HepG2 (cell line): ENCODE measurements around the gene BRCA1. TPM values are rescaled to one million over a fixed set of nuclear protein-coding genes. Genes with fewer than 3 reads are reported as not detected.

Experiments
- ARNT ChIP-seq: fragments of 450-650 bp; IDR thresholded peaks from 2 replicates; pipeline ENCODE4 v1.6.1; 2017
- CREB1 ChIP-seq, 2 experiments: fragments of 450-650 bp in 1 of 2; IDR thresholded peaks; 2 replicates each; pipeline ENCODE4 v1.6.1; 2016 to 2017; ENCODE audit warnings: control low read depth in 1 of 2, mild to moderate bottlenecking in 1 of 2, missing compliant biosample characterization in 1 of 2, missing genetic modification characterization in 1 of 2
- HDAC1 ChIP-seq: sonication (generic); formaldehyde crosslinking; IDR thresholded peaks from 2 replicates; pipeline ENCODE4 v1.5.1; 2020; ENCODE audit warnings: mild to moderate bottlenecking, missing genetic modification reagents
- KAT2B ChIP-seq: fragments of 150-350 bp; IDR thresholded peaks from 2 replicates; pipeline ENCODE4 v1.6.1; 2014; ENCODE audit warnings: low read depth, low read length, borderline replicate concordance
- KDM6A ChIP-seq: IDR thresholded peaks from 2 replicates; pipeline ENCODE4 v1.6.1; 2016; ENCODE audit warnings: low read depth
- KLF9 ChIP-seq: IDR thresholded peaks from 2 replicates; pipeline ENCODE4 v1.6.1; 2016; ENCODE audit warnings: low read depth
- LCORL ChIP-seq, 2 experiments: fragments of 450-650 bp in 1 of 2; sonication (generic) in 1 of 2; formaldehyde crosslinking in 1 of 2; IDR thresholded peaks; 2 replicates each; pipeline versions ENCODE4 v1.5.0 to v1.6.1; 2017 to 2020; ENCODE audit warnings: antibody characterized with exemption in 1 of 2, missing genetic modification reagents in 1 of 2
- MED8 ChIP-seq: sonication (generic); formaldehyde crosslinking; IDR thresholded peaks from 2 replicates; pipeline ENCODE4 v1.8.1; 2023; ENCODE audit warnings: mild to moderate bottlenecking, missing genetic modification reagents; ENCODE audit not compliant: insufficient replicate concordance
- PHF5A ChIP-seq: IDR thresholded peaks from one replicate; pipeline ENCODE4 v1.6.1; 2018; ENCODE audit warnings: low read depth, missing genetic modification reagents; ENCODE audit not compliant: unreplicated experiment
- PPARG ChIP-seq: conservative IDR thresholded peaks from 2 replicates; pipeline ENCODE4 v1.6.1; 2016; ENCODE audit warnings: missing biosample characterization, missing genetic modification reagents
- RAD51 ChIP-seq: fragments of 450-650 bp; IDR thresholded peaks from 2 replicates; pipeline ENCODE4 v1.6.1; 2016; ENCODE audit warnings: borderline replicate concordance
- RBM22 ChIP-seq: fragments of 200-400 bp; formaldehyde crosslinking; optimal IDR thresholded peaks from 2 replicates; pipeline ENCODE3; 2017; ENCODE audit warnings: mild to moderate bottlenecking, low read length, moderate library complexity
- SETDB1 ChIP-seq: sonication (generic); formaldehyde crosslinking; IDR thresholded peaks from 2 replicates; pipeline ENCODE4 v1.5.1; 2020; ENCODE audit warnings: missing genetic modification reagents, mild to moderate bottlenecking, borderline replicate concordance
- ZBED4 ChIP-seq: sonication (generic); formaldehyde crosslinking; IDR thresholded peaks from 2 replicates; pipeline ENCODE4 v1.4.0; 2020; ENCODE audit warnings: missing genetic modification reagents, borderline replicate concordance
- ZBTB39 ChIP-seq: sonication (generic); formaldehyde crosslinking; IDR thresholded peaks from 2 replicates; pipeline ENCODE4 v1.5.0; 2020; ENCODE audit warnings: missing genetic modification reagents
- ZBTB7B ChIP-seq: sonication (generic); formaldehyde crosslinking; IDR thresholded peaks from 2 replicates; pipeline ENCODE4 v1.4.0; 2020; ENCODE audit warnings: missing genetic modification reagents
- ZFP62 ChIP-seq: sonication (generic); formaldehyde crosslinking; IDR thresholded peaks from 2 replicates; pipeline ENCODE4 v1.4.0; 2020; ENCODE audit warnings: missing genetic modification reagents
- ZNF136 ChIP-seq: sonication (generic); formaldehyde crosslinking; IDR thresholded peaks from 2 replicates; pipeline ENCODE4 v1.8.1; 2022; ENCODE audit warnings: low read depth, mild to moderate bottlenecking, moderate library complexity, missing genetic modification reagents
- ZNF253 ChIP-seq: sonication (generic); formaldehyde crosslinking; IDR thresholded peaks from 2 replicates; pipeline ENCODE4 v1.8.0; 2022; ENCODE audit warnings: mild to moderate bottlenecking, missing genetic modification reagents, borderline replicate concordance
- ZNF557 ChIP-seq: sonication (generic); formaldehyde crosslinking; IDR thresholded peaks from 2 replicates; pipeline ENCODE4 v1.4.0; 2020; ENCODE audit warnings: missing genetic modification reagents
- ZNF570 ChIP-seq: sonication (generic); formaldehyde crosslinking; IDR thresholded peaks from 2 replicates; pipeline ENCODE4 v1.4.0; 2020; ENCODE audit warnings: mild to moderate bottlenecking, missing genetic modification reagents, borderline replicate concordance
- ZNF724P ChIP-seq: sonication (generic); formaldehyde crosslinking; IDR thresholded peaks from 2 replicates; pipeline ENCODE4 v1.8.0; 2022; ENCODE audit warnings: missing genetic modification reagents, borderline replicate concordance
- ZNF740 ChIP-seq: sonication (generic); formaldehyde crosslinking; IDR thresholded peaks from 2 replicates; pipeline ENCODE4 v1.4.0; 2020; ENCODE audit warnings: missing genetic modification reagents
- ZSCAN25 ChIP-seq: sonication (generic); formaldehyde crosslinking; IDR thresholded peaks from 2 replicates; pipeline ENCODE4 v1.8.0; 2022; ENCODE audit warnings: mild to moderate bottlenecking, missing genetic modification reagents
- polyA plus RNA-seq, 8 experiments: library from polyadenylated mRNA; depleted of rRNA in 3 of 8; stranded (reverse) in 7 of 8; unstranded in 1 of 8; fragments of >200 nt; fragmentation: Illumina TruSeq in 4 of 8; extraction: Trizol in 4 of 8; gene quantifications; 2 replicates each; pipeline versions ENCODE4 v1.2.1 to v1.2.3, GENCODE V29; 2011 to 2016; ENCODE audit warnings: low read depth in 4 of 8, missing spikeins in 1 of 8, mixed read lengths in 1 of 8; ENCODE audit not compliant: insufficient read depth in 1 of 8
- total RNA-seq, 5 experiments: library from RNA; depleted of rRNA; stranded (reverse); fragments of >200 nt; fragmentation: Illumina TruSeq; extraction: Trizol; gene quantifications; 2 replicates each; pipeline ENCODE4 v1.2.3, GENCODE V29; 2016; ENCODE audit warnings: low read depth in 1 of 5
- TF ChIP-seq, protein P1 (sequence below): IDR thresholded peaks from 2 replicates; pipeline ENCODE4 v1.6.1; 2016; ENCODE audit warnings: missing genetic modification reagents, missing compliant biosample characterization

Gene BRCA1
- total and polyA plus RNA-seq, 2 of the 13 experiments (the other 11 are each of a cell fraction or from before 2014, with no cell fraction given), result 13.3 to 37.5 TPM

- TF ChIP-seq RBM22 (no peak), ZBED4 (CRISPR knock-in tag) (peak; percentile 37; the same call in 1 of the 2 replicates), ZBTB7B (CRISPR knock-in tag) (peak; percentile 43; the same call in 1 of the 2 replicates), ZNF136 (CRISPR knock-in tag) (no peak), ZNF570 (CRISPR knock-in tag) (no peak), ZBTB39 (CRISPR knock-in tag) (0 out of 2 replicates have a peak, but pooled peaks have one; percentile 43), ZNF557 (CRISPR knock-in tag) (no peak), RAD51 (no peak), PHF5A (CRISPR knock-in tag) (peak; percentile 79), CREB1 (IDR thresholded peaks at IDR 0.05) (peak; percentile 82), CREB1 (CRISPR knock-in tag; IDR thresholded peaks at IDR 0.05) (peak; percentile 76), ZNF253 (CRISPR knock-in tag) (no peak), SETDB1 (CRISPR knock-in tag) (no peak), ZNF724P (CRISPR knock-in tag) (0 out of 2 replicates have a peak, but pooled peaks have one; percentile 29), ARNT (no peak), HDAC1 (CRISPR knock-in tag) (peak; percentile 62), ZSCAN25 (peak; percentile 41; the same call in 1 of the 2 replicates), KDM6A (peak; percentile 79; the same call in 1 of the 2 replicates), LCORL (IDR thresholded peaks at IDR 0.05) (peak; percentile 89), LCORL (CRISPR knock-in tag; IDR thresholded peaks at IDR 0.05) (peak; percentile 92), PPARG (CRISPR knock-in tag) (peak; percentile 95), KAT2B (no peak), KLF9 (CRISPR knock-in tag) (no peak), ZNF740 (CRISPR knock-in tag) (0 out of 2 replicates have a peak, but pooled peaks have one; percentile 27), ZFP62 (CRISPR knock-in tag) (no peak), MED8 (CRISPR knock-in tag) (no peak)
- TF ChIP-seq, protein P1, sequence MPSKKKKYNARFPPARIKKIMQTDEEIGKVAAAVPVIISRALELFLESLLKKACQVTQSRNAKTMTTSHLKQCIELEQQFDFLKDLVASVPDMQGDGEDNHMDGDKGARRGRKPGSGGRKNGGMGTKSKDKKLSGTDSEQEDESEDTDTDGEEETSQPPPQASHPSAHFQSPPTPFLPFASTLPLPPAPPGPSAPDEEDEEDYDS, result peak; percentile 85
Observed at GRCh38 chr17:43010667-43011308, 114.4 kb downstream of the BRCA1 start (continued).
